ENCODE data around the gene FBXW2. TPM values are rescaled to one million over a fixed set of nuclear protein-coding genes. Genes with fewer than 3 reads are reported as not detected.

Gene FBXW2
- total RNA-seq, 1 experiment from 2014 or later = 69.6 TPM

DNA sequence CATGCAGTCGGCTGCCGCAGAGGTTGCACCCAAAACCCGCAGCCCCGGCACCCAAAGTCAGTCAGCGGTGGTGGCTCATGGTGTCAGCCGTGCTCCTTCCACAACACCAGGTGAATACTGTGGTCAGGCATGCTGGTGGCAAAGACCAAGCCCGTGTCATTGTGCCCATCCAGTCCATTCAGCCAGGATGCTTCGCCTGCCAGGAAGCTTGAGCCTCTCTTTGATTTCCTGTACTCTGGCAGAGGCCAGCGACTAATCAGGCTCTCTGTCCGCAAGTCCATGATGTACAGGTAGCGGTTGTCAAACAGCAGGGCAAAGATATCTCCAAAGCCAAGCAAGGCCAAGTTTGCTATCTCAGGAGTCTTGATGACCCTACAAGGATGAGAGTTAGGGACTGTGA is 28.7 kb downstream of the FBXW2 start:
- Histone ChIP-seq H3K27me3 (ENCODE audit: insufficient read depth, low read depth) (no peaks in the 10 kb centered on the region), H3K79me2 (ENCODE audit: low read depth) (no peaks in the 10 kb centered on the region), H3F3A (ENCODE audit: insufficient read depth, low read depth) (peaks cover 30% of the 10 kb centered on the region), H4K20me1 (ENCODE audit: insufficient read depth) (no peaks in the 10 kb centered on the region; the same call in 1 of the 2 replicates), H3K27ac (no peak overlapping the region), H3K36me3 (ENCODE audit: low read depth) (peaks cover 22% of the 10 kb centered on the region; the same call in 1 of the 2 replicates), H3K4me3 (no peak overlapping the region), H3K9me2 (ENCODE audit: insufficient read depth) (no peaks in the 10 kb centered on the region), H2AFZ (no peak overlapping the region), H3K4me1 (replicated peaks; ENCODE audit: insufficient read depth) (peaks cover 30% of the 10 kb centered on the region), H3K9me3 (ENCODE audit: insufficient read depth, low read depth) (no peaks in the 10 kb centered on the region), H3K4me2 (no peak overlapping the region)
- ChIA-PET POLR2A (ENCODE audit: unreplicated experiment) (no interaction called here), CTCF (interaction anchor here (1.2 kb wide), 1 partner anchor 8 kb away, joined by 3 read pairs; no protein-coding TSS in a partner anchor)
- DNase-seq = no peak
- no TSS peak for BruUV-seq (replicated peaks)
- intact Hi-C loops (cut with micrococcal nuclease; ENCODE audit: unreplicated experiment) = no loop called here
- no peak for TF ChIP-seq EZH2 (IDR thresholded peaks at IDR 0.05; ENCODE audit: low read depth)
- TF ChIP-seq, protein P1, sequence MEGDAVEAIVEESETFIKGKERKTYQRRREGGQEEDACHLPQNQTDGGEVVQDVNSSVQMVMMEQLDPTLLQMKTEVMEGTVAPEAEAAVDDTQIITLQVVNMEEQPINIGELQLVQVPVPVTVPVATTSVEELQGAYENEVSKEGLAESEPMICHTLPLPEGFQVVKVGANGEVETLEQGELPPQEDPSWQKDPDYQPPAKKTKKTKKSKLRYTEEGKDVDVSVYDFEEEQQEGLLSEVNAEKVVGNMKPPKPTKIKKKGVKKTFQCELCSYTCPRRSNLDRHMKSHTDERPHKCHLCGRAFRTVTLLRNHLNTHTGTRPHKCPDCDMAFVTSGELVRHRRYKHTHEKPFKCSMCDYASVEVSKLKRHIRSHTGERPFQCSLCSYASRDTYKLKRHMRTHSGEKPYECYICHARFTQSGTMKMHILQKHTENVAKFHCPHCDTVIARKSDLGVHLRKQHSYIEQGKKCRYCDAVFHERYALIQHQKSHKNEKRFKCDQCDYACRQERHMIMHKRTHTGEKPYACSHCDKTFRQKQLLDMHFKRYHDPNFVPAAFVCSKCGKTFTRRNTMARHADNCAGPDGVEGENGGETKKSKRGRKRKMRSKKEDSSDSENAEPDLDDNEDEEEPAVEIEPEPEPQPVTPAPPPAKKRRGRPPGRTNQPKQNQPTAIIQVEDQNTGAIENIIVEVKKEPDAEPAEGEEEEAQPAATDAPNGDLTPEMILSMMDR (conservative IDR thresholded peaks at IDR 0.05) = no peak

DNA sequence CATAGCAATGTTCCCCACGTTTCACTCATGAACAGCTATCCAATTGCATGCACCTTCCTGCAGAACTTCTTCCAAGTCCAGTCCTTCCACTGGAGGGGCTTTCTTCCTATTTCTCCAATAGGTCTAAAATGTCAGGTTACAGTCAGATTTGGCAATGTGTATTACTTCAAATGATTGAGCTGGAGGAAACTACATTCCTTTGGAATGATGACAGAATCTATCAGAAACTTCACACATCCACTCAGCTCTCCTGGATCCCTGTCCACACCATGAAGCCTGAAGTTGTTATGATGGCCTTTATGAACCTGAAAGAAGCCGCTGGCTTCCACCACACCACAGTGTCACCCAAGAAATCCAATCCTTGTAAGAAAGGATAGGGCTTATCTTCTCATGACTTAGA is 32.2 kb downstream of the FBXW2 start:
- no peak for DNase-seq
- Histone ChIP-seq H2AFZ (no peak overlapping the region), H3K27ac (no peak overlapping the region), H3K9me3 (ENCODE audit: insufficient read depth, low read depth) (no peaks in the 10 kb centered on the region), H4K20me1 (ENCODE audit: insufficient read depth) (no peaks in the 10 kb centered on the region), H3K36me3 (ENCODE audit: low read depth) (0 out of 2 replicates have a peak, but pooled peaks cover 18% of the 10 kb centered on the region), H3K4me1 (replicated peaks; ENCODE audit: insufficient read depth) (no peaks in the 10 kb centered on the region), H3K4me2 (no peak overlapping the region), H3K27me3 (ENCODE audit: insufficient read depth, low read depth) (no peaks in the 10 kb centered on the region), H3F3A (ENCODE audit: insufficient read depth, low read depth) (peaks cover 15% of the 10 kb centered on the region; the same call in 1 of the 2 replicates), H3K79me2 (ENCODE audit: low read depth) (no peaks in the 10 kb centered on the region), H3K9me2 (ENCODE audit: insufficient read depth) (no peaks in the 10 kb centered on the region), H3K4me3 (no peak overlapping the region)
- ChIA-PET POLR2A (ENCODE audit: unreplicated experiment) (no interaction called here), CTCF (interaction anchor here (1.1 kb wide), 1 partner anchor 141 kb away, joined by 5 read pairs; no protein-coding TSS in a partner anchor)
- intact Hi-C loops (cut with micrococcal nuclease; ENCODE audit: unreplicated experiment) = no loop called here
- BruUV-seq (replicated peaks) = no TSS peak
- no peak for TF ChIP-seq EZH2 (IDR thresholded peaks at IDR 0.05; ENCODE audit: low read depth)
- TF ChIP-seq, protein P1 (conservative IDR thresholded peaks at IDR 0.05) = no peak

DNA sequence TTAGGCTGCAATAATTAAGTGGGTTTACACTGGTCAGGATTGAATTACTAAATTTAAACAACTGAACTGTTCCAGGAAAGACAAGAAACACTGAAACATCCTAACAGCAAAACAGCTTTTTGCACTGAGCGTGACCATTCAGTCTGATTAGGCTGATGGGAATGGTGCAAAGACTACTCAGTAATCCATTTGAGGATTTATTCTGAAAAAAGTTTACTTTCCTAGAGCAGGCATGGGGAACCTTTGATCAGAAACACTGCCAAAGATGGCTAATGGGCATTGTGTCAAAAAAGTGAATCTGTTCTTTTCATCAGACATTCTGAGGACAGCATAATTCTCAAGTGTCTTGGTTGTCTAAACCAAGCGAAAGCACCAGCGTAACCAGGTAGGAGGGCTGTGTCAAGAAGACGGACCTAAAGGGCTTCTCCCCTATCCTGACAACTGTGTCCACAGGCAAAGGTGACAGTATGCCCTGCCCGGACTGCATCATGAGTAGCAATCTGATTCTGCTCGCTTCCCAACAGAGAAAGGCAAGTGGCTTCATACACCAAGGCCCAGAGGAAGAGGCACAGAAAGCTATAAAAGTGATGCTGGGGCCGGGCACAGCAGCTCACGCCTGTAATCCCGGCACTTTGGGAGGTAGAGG is 33.3 kb downstream of the FBXW2 start:
- Histone ChIP-seq H3F3A (ENCODE audit: insufficient read depth, low read depth) (peaks cover 15% of the 10 kb centered on the region; the same call in 1 of the 2 replicates), H2AFZ (no peak overlapping the region), H3K4me1 (replicated peaks; ENCODE audit: insufficient read depth) (no peaks in the 10 kb centered on the region), H3K9me3 (ENCODE audit: insufficient read depth, low read depth) (no peaks in the 10 kb centered on the region), H3K4me2 (no peak overlapping the region), H3K79me2 (ENCODE audit: low read depth) (no peaks in the 10 kb centered on the region), H3K36me3 (ENCODE audit: low read depth) (0 out of 2 replicates have a peak, but pooled peaks cover 15% of the 10 kb centered on the region), H3K27me3 (ENCODE audit: insufficient read depth, low read depth) (no peaks in the 10 kb centered on the region), H3K4me3 (no peak overlapping the region), H3K9me2 (ENCODE audit: insufficient read depth) (no peaks in the 10 kb centered on the region), H4K20me1 (ENCODE audit: insufficient read depth) (no peaks in the 10 kb centered on the region), H3K27ac (no peak overlapping the region)
- intact Hi-C loops (cut with micrococcal nuclease; ENCODE audit: unreplicated experiment) = loop anchor here (5.0 kb wide), 1 partner anchor 562 kb away; no protein-coding TSS in a partner anchor
- no peak for TF ChIP-seq EZH2 (IDR thresholded peaks at IDR 0.05; ENCODE audit: low read depth)
- TF ChIP-seq, protein P1 (conservative IDR thresholded peaks at IDR 0.05) = no peak
- no TSS peak for BruUV-seq (replicated peaks)
- DNase-seq = no peak
- ChIA-PET CTCF (interaction anchor here (0.6 to 0.7 kb wide), 2 partner anchors 153 to 440 kb away, joined by 3 read pairs; no protein-coding TSS in a partner anchor), POLR2A (ENCODE audit: unreplicated experiment) (no interaction called here)
